Skeletal muscle tissue (tissue), 4 donors: ENCODE measurements around the gene GLYATL3. TPM values are rescaled to one million over a fixed set of nuclear protein-coding genes. Genes with fewer than 3 reads are reported as not detected.

ENCODE experiments used
- H3K27ac ChIP-seq: one replicate; pipeline ENCODE4 v1.7.0; 2013; ENCODE audit warnings: mild to moderate bottlenecking, low read depth, low read length, inconsistent platforms
- H3K27me3 ChIP-seq, 3 donors: one replicate each; pipeline ENCODE4 v1.7.0; 2013; ENCODE audit warnings: low read length in 3 of 3; ENCODE audit not compliant: control insufficient read depth in 3 of 3, insufficient read depth in 3 of 3
- H3K36me3 ChIP-seq, 3 donors: one replicate each; pipeline ENCODE4 v1.7.0; 2013; ENCODE audit warnings: low read length in 3 of 3; ENCODE audit not compliant: control insufficient read depth in 3 of 3, insufficient read depth in 3 of 3
- H3K4me1 ChIP-seq, 3 donors: one replicate each; pipeline ENCODE4 v1.7.0; 2013; ENCODE audit warnings: low read length in 3 of 3, mild to moderate bottlenecking in 3 of 3; ENCODE audit not compliant: control insufficient read depth in 3 of 3, insufficient read depth in 3 of 3
- H3K4me3 ChIP-seq, 3 donors: one replicate each; pipeline ENCODE4 v1.7.0; 2013; ENCODE audit warnings: low read length in 3 of 3
- H3K9ac ChIP-seq, 3 donors: one replicate each; pipeline ENCODE4 v1.7.0; 2013; ENCODE audit warnings: low read length in 3 of 3, mild to moderate bottlenecking in 3 of 3, moderate library complexity in 2 of 3, low read depth in 1 of 3
- H3K9me3 ChIP-seq, 3 donors: one replicate each; pipeline ENCODE4 v1.7.0; 2013; ENCODE audit warnings: low read length in 3 of 3; ENCODE audit not compliant: control insufficient read depth in 3 of 3
- total RNA-seq: library from RNA; depleted of rRNA; stranded (reverse); fragments of >200 nt; gene quantifications from one replicate; pipeline ENCODE4 v1.2.3, GENCODE V29; 2014
- donor health status: Osteomylitis.

The GLYATL3 gene
- total RNA-seq, 1 donor from 2014 or later: not detected

DNA sequence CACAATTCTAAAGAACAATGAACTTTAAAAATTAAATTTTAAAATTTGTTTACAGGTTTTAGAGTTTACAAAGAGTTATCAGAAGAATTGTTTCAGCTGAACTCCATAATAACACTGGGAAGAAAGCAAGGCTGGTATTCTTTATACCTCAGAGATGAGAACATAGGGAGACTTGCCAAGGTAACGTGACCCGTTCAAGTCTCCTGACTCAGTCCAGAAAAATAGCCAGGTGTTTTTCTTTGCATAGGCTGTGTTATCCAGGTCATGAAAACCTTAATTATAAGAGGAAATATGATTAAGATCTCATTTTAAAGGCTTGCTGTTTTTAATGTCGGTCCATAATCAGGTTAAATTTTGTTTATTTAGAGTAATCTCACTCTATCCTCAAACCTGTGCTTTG, 42.2 kb downstream of the GLYATL3 start:
- Histone ChIP-seq H3K27me3 (no peaks in the 10 kb centered on the region), H3K9me3 (no peaks in the 10 kb centered on the region), H3K4me3 (no peak overlapping the region), H3K27ac (no peak overlapping the region), H3K36me3 (no peaks in the 10 kb centered on the region), H3K4me1 (no peaks in the 10 kb centered on the region), H3K9ac (no peak overlapping the region)

- H3K27me3 ChIP-seq: no peaks in the 10 kb centered on the region
- no peak overlapping the region for H3K9ac ChIP-seq
- no peaks in the 10 kb centered on the region for H3K9me3 ChIP-seq
- H3K4me1 ChIP-seq: no peaks in the 10 kb centered on the region
- H3K27ac ChIP-seq: no peak overlapping the region
- H3K4me3 ChIP-seq: no peak overlapping the region
- H3K36me3 ChIP-seq: no peaks in the 10 kb centered on the region
Observed at GRCh38 chr6:49543087-49543858, 43.5 kb downstream of the GLYATL3 start.

DNA sequence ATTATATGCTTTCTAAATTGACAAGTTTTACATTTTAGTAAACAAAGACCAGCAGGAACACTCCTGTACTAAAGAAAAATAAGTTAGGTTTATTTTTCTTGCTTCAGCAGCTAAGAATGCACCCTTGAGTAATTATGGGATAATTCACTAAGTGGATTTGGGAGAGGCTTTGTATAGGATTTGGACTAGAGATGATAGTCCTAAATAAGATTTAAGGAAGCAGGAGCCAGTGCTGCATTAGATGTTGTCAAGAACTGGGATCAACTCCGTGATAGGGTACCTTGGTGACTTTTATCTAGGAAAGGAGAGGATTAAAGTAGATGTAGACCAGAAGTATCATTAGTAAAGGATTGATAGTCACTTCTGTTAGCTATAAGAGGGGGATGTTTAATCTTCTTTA, 46.6 kb downstream of the GLYATL3 start:
- H3K9ac ChIP-seq: no peak overlapping the region
- H3K4me1 ChIP-seq: peaks cover 5 to 13% (median 12%) of the 10 kb centered on the region in 3 donors
- H3K4me3 ChIP-seq: no peak overlapping the region
- no peaks in the 10 kb centered on the region for H3K9me3 ChIP-seq
- no peaks in the 10 kb centered on the region for H3K36me3 ChIP-seq
- no peak overlapping the region for H3K27ac ChIP-seq
- peaks cover 14 to 24% (median 15%) of the 10 kb centered on the region in 3 donors for H3K27me3 ChIP-seq

- H3K9ac ChIP-seq: no peak overlapping the region
- H3K27me3 ChIP-seq: peaks cover 17 to 27% (median 21%) of the 10 kb centered on the region in 3 donors
- H3K9me3 ChIP-seq: no peaks in the 10 kb centered on the region
- no peak overlapping the region for H3K27ac ChIP-seq
- H3K36me3 ChIP-seq: no peaks in the 10 kb centered on the region
- no peak overlapping the region for H3K4me3 ChIP-seq
- peaks cover 7 to 17% (median 15%) of the 10 kb centered on the region in 3 donors for H3K4me1 ChIP-seq
Observed at GRCh38 chr6:49548613-49549304, 49.0 kb downstream of the GLYATL3 start.

DNA sequence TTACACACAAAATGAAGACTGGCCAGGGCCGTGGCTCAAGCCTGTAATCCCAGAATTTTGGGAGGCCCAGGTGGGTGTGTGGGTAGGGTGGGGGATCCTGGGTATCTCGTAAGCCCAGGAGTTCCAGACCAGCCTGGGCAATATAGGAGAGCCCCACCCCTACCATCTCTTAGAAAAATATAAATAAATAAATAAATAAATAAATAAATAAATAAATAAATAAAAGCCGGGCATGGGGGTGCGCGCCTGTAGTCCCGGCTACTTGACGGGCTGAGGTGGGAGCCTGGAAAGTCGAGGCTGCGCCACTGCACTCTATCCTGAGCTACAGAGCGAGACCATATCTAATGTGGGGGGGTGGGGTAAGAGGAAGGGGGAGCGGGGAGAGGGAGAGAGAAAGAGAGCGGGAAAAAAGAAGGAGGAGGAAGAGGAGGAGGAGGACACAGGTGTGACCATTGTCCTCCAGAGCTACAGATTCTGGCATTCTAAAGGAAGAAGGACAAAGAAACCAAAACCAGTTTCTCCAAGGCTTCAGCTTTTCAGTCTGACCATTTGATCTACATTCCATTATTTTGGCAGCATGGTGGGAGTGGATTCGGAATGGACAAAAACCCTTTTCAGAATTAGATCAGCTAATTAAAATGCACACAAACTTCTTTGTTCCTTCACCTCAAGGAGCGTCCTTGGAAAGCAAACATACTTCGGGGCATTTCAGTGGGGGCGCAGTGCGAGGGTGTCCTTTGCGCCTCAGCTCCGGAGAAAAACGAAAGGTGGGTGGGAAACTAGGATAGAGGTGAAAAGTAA, 50.2 kb downstream of the GLYATL3 start:
- Histone ChIP-seq H3K4me3 (peak overlapping the region; percentile 65 to 70 (median 68)), H3K27ac (no peak overlapping the region), H3K9ac (peak overlapping the region in 1 of 3 donors; percentile 65), H3K4me1 (peaks cover 7 to 17% (median 15%) of the 10 kb centered on the region in 3 donors), H3K27me3 (peaks cover 17 to 27% (median 21%) of the 10 kb centered on the region in 3 donors), H3K36me3 (no peaks in the 10 kb centered on the region), H3K9me3 (no peaks in the 10 kb centered on the region)

DNA sequence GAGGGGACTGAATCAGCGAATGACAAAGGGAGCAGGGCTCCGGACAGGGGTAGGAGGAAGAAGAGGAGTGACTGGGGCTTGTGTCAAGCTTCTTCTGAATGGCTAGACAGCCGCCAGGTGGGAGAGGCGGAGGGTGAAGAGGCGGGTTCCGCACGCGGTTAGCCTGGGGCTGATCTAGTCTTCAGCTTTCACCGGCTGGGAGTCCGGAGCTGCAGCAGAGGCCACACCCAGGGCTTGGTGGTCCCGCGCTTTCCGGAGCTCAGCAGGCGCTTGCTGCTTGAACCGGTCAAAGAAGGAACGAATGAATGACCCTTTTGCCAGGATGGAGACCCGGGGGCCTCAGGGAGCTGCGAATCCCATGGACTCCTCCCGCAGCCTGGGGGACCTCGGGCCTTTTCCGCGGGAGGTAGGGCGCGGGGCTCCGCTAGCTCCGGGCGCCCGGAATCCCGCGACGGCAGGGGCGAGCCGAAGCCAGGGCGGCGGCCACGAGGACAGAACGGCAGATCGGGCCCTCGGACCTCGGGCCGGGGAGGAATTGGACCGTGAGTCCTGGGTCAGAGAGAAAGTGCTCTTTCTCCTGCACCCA, 50.9 kb downstream of the GLYATL3 start, which contains the start of gene C6orf141:
C6orf141 (plus strand) TSS at position 177 of the 586 bp plus-strand sequence; CDS start at position 302, 125 bp downstream.
- Histone ChIP-seq H3K4me3 (peak within 1 kb of the TSS; percentile 65 to 70 (median 68)), H3K9ac (peak within 1 kb of the TSS in 2 of 3 donors; percentile 57 to 65), H3K27me3 (peaks cover 17 to 27% (median 21%) of the 10 kb centered on the region in 3 donors), H3K4me1 (peaks cover 7 to 17% (median 15%) of the 10 kb centered on the region in 3 donors), H3K9me3 (no peaks in the 10 kb centered on the region), H3K36me3 (no peaks in the 10 kb centered on the region), H3K27ac (no peak within 1 kb of the TSS)

DNA sequence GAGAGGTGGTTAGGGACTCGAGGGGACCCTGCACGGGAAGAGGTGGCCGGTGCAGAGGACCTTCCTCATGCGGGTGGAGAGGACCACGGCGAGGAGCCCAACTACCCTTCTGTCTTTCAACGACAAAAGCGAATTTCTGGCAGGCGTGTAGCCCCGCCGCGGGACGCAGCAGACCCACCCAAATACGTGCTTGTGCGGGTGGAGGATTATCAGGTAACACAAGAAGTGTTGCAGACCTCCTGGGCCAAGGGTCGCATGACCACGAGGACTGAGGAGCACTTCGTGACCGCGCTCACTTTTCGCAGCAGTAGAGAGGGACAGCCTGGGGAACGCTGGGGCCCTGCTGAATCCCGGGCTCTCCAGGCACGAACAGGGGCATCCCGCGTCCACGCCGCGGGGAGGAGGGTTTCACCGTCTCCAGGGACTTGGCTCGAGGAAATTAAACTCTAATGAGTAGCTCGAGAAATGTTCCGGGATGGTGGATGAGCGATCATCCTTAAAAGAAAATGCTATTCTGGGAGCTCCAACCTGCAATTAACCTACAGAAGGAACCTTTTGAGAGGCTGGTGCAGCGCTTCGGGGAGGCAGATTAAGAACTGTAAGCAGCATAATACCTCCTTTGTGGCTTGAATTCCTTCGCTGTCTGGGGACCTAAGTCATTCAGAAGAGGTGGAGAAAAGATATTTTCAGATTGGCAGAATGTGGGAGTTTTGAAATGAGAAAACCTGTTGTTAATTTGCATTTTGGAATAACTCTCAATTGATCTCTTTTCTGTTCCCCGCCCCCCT, 51.5 kb downstream of the GLYATL3 start:
- Histone ChIP-seq H3K9me3 (no peaks in the 10 kb centered on the region), H3K9ac (peak overlapping the region in 2 of 3 donors; percentile 57 to 65)

GRCh38 chr6:49551866-49552129, 52.1 kb downstream of the GLYATL3 start:
- H3K4me1 ChIP-seq: peaks cover 7 to 17% (median 15%) of the 10 kb centered on the region in 3 donors
- H3K36me3 ChIP-seq: no peaks in the 10 kb centered on the region
- peaks cover 17 to 27% (median 21%) of the 10 kb centered on the region in 3 donors for H3K27me3 ChIP-seq
- no peak overlapping the region for H3K27ac ChIP-seq
- H3K4me3 ChIP-seq: peak overlapping the region in 2 of 3 donors; percentile 65 to 70
- H3K9ac ChIP-seq: no peak overlapping the region
- no peaks in the 10 kb centered on the region for H3K9me3 ChIP-seq

More for the DNA sequence above, 51.5 kb downstream of the GLYATL3 start:
- H3K27me3 ChIP-seq: peaks cover 17 to 27% (median 21%) of the 10 kb centered on the region in 3 donors
- H3K4me1 ChIP-seq: peaks cover 7 to 17% (median 15%) of the 10 kb centered on the region in 3 donors
- H3K36me3 ChIP-seq: no peaks in the 10 kb centered on the region
- H3K4me3 ChIP-seq: peak overlapping the region; percentile 65 to 70 (median 68)
- no peak overlapping the region for H3K27ac ChIP-seq

GRCh38 chr6:49552596-49552995, 52.9 kb downstream of the GLYATL3 start:
- H3K4me1 ChIP-seq: peaks cover 7 to 17% (median 15%) of the 10 kb centered on the region in 3 donors
- no peak overlapping the region for H3K27ac ChIP-seq
- no peaks in the 10 kb centered on the region for H3K36me3 ChIP-seq
- H3K27me3 ChIP-seq: peaks cover 17 to 27% (median 21%) of the 10 kb centered on the region in 3 donors
- no peak overlapping the region for H3K9ac ChIP-seq
- H3K9me3 ChIP-seq: no peaks in the 10 kb centered on the region
- H3K4me3 ChIP-seq: no peak overlapping the region
